Right ventricle myocardium superior (tissue), 1 donor: Measurements from ENCODE around the gene IGSF9. TPM values are rescaled to one million over a fixed set of nuclear protein-coding genes. Genes with fewer than 3 reads are reported as not detected.

Experiments used
- ATAC-seq: fragments of 200-7000 bp; cut with Tn5 transposase; one replicate; pipeline ENCODE4 v1.9.1; 2020; ENCODE audit warnings: mild to moderate bottlenecking; ENCODE audit not compliant: poor library complexity
- DNase-seq: peaks from one replicate; pipeline ENCODE4 v3.0.0-alpha.2; 2020
- intact Hi-C: fragments of 100-400 bp; cut with DNase I; formaldehyde crosslinking; loops from one replicate; pipeline ENCODE4 v1.11.2; 2022
- total RNA-seq: library from RNA; stranded (reverse); fragmentation: NEBNext Ultra II Directional; extraction: Animal tissue kit (Norgen Biotek cat#: 25700); gene quantifications from one replicate; pipeline ENCODE4 v1.2.1, GENCODE V29; 2021
- donor health status: DM: no; HTN: yes; CAD: no; lungs with severe emphysema.

Gene IGSF9
- total RNA-seq, 1 donor from 2014 or later: 0.30 TPM

GRCh38 chr1:159925719-159926078 lies 19.7 kb downstream of the IGSF9 start:
- ATAC-seq (no peak), DNase-seq (no peak)
- intact Hi-C loops: loop anchor here (10.0 kb wide), 1 partner anchor 71 kb away; no protein-coding TSS in a partner anchor

GRCh38 chr1:159924791-159925718 lies 20.4 kb downstream of the IGSF9 start, which contains the start of gene TAGLN2:
Gene TAGLN2 (minus strand): TSS chr1:159925507. CDS start chr1:159920509, 4,998 bp downstream.
- peak; percentile 84 for ATAC-seq
- peak; percentile 96 for DNase-seq
- intact Hi-C loops: loop anchor here (10.0 kb wide), 1 partner anchor 70 kb away; no protein-coding TSS in a partner anchor

GRCh38 chr1:159924025-159924790 lies 21.2 kb downstream of the IGSF9 start:
- DNase-seq: peak; percentile 93
- intact Hi-C loops: loop anchor here (10.0 kb wide), 1 partner anchor 69 kb away; no protein-coding TSS in a partner anchor
- peak; percentile 75 for ATAC-seq

GRCh38 chr1:159923203-159924024 lies 22.0 kb downstream of the IGSF9 start:
- DNase-seq (peak; percentile 92), ATAC-seq (peak; percentile 54)
- intact Hi-C loops: loop anchor here (10.0 kb wide), 1 partner anchor 69 kb away; no protein-coding TSS in a partner anchor

- ATAC-seq: peak; percentile 7
- peak; percentile 84 for DNase-seq
Measured at GRCh38 chr1:159922511-159923202, 22.8 kb downstream of the IGSF9 start.

GRCh38 chr1:159921700-159922504 lies 23.5 kb downstream of the IGSF9 start:
- no peak for DNase-seq
- no peak for ATAC-seq
- intact Hi-C loops: loop anchor here (10.0 kb wide), 1 partner anchor 67 kb away; no protein-coding TSS in a partner anchor

More at GRCh38 chr1:159922511-159923202, 22.8 kb downstream of the IGSF9 start:
- intact Hi-C loops: loop anchor here (10.0 kb wide), 1 partner anchor 68 kb away; no protein-coding TSS in a partner anchor

- intact Hi-C loops: loop anchor here (10.0 kb wide), 1 partner anchor 66 kb away; no protein-coding TSS in a partner anchor
- DNase-seq: no peak
- ATAC-seq: no peak
Measured at GRCh38 chr1:159921251-159921650, 24.2 kb downstream of the IGSF9 start.

- ATAC-seq (no peak), DNase-seq (no peak)
- intact Hi-C loops: loop anchor here (10.0 kb wide), 1 partner anchor 66 kb away; no protein-coding TSS in a partner anchor
Measured at GRCh38 chr1:159920651-159921050, 24.8 kb downstream of the IGSF9 start.

GRCh38 chr1:159920202-159920601 lies 25.2 kb downstream of the IGSF9 start:
- intact Hi-C loops: loop anchor here (10.0 kb wide), 1 partner anchor 65 kb away; no protein-coding TSS in a partner anchor

GRCh38 chr1:159919236-159919865 lies 26.1 kb downstream of the IGSF9 start:
- no peak for DNase-seq

More at GRCh38 chr1:159920202-159920601, 25.2 kb downstream of the IGSF9 start:
- DNase-seq (no peak), ATAC-seq (no peak)

GRCh38 chr1:159918352-159919200 lies 26.8 kb downstream of the IGSF9 start:
- DNase-seq (no peak), ATAC-seq (no peak)
- intact Hi-C loops: no loop called here

More at GRCh38 chr1:159919236-159919865, 26.1 kb downstream of the IGSF9 start:
- intact Hi-C loops: no loop called here
- ATAC-seq: no peak

- intact Hi-C loops: no loop called here
- DNase-seq (no peak), ATAC-seq (no peak)
Measured at GRCh38 chr1:159917533-159918351, 27.7 kb downstream of the IGSF9 start.

- ATAC-seq (peak; percentile 58), DNase-seq (no peak)
Measured at GRCh38 chr1:159916242-159917051, 29.0 kb downstream of the IGSF9 start.

More at GRCh38 chr1:159916242-159917051, 29.0 kb downstream of the IGSF9 start:
- intact Hi-C loops: no loop called here
